Amniotic epithelial cell (primary cell): Measurements from ENCODE around the gene ATN1.

ENCODE experiments used
- DNase-seq: peaks from one replicate; pipeline ENCODE4 v3.0.0-alpha.2; 2010; ENCODE audit warnings: low read depth

The ATN1 gene

DNA sequence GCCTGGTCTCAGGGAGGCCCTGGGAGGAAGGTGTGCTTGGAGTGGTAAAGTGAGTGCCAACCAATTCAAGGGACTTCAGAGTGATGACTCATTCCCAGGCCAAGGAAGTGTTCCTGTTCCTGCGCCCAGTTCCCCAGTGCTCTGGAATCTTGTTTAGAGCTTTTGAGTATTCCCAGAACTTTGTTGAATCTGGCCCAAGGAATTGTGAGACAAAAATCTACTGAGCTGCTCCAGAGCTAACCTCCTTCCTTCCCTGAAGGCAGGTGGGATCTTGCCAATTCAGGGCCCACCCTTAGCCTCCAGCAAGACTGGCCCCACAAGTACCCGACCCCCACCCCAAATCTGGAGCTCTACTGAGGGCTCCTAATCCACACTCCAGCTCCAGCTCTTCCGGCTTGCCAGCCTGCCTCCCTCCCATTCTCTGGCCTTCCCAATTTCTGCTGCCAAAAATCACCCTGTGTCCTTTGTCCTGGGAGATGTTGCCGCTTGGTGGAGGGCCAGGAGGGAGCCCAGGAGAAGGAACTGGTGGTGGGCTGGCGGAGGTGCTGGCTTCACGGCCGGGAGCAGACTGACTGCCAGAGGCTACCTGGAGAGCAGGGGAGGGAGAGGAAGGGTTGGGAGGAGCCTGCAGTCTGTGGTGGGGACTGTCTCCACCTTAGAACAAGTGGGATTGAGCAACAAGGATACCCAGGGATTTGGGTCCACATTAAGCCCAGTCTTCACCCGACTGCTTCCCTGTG is 2.0 kb upstream of the ATN1 start:
- DNase-seq, result peak; percentile 83

DNA sequence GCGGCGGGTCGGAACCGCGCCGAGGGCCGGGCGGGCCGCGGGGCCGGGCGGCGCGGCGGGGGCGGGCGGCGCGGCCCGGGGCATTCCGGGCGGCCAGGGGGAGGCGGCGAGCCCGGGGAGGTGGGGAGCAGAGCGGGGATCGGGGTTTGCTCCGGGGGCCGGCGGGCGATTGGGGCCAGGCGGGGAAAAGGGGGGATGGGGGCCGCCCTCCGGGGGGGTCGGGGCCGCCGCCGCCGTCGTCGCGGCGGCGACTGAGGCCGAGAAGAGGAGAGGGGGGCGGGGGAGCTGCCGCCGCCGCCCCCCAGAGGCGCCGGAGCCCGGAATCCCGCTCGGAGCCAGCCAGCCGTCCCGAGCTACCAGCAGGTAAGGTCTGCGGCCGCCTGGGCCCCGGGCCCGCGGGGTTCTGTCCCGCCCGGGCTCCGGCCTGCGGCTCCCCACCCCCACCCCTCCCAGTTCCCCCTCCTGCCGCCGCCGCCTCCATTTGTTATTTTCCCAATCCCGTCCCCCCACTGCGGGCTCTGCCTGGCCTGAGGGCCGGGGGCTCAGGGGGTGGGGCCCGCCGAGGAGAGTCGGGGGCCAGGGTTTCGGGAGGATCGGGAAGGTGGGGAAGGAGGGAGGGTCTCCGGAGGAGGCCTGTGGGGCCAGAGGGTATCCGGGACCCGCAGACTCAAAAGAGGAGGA is 403 bp downstream of the ATN1 start:
- no peak for DNase-seq

- no peak for DNase-seq
Measured at GRCh38 chr12:6928703-6929407, 1.1 kb downstream of the ATN1 start.

GRCh38 chr12:6929466-6930452 is 2.0 kb downstream of the ATN1 start:
- DNase-seq, result no peak

GRCh38 chr12:6932766-6933165 is 5.0 kb downstream of the ATN1 start:
- no peak for DNase-seq

GRCh38 chr12:6934110-6934509 is 6.4 kb downstream of the ATN1 start:
- peak; percentile 39 for DNase-seq

- peak; percentile 37 for DNase-seq
Measured at GRCh38 chr12:6935371-6936193, 7.8 kb downstream of the ATN1 start.

- DNase-seq, result no peak
Measured at GRCh38 chr12:6936194-6936635, 8.5 kb downstream of the ATN1 start.

GRCh38 chr12:6936636-6937480 is 9.1 kb downstream of the ATN1 start:
- DNase-seq, result no peak

DNA sequence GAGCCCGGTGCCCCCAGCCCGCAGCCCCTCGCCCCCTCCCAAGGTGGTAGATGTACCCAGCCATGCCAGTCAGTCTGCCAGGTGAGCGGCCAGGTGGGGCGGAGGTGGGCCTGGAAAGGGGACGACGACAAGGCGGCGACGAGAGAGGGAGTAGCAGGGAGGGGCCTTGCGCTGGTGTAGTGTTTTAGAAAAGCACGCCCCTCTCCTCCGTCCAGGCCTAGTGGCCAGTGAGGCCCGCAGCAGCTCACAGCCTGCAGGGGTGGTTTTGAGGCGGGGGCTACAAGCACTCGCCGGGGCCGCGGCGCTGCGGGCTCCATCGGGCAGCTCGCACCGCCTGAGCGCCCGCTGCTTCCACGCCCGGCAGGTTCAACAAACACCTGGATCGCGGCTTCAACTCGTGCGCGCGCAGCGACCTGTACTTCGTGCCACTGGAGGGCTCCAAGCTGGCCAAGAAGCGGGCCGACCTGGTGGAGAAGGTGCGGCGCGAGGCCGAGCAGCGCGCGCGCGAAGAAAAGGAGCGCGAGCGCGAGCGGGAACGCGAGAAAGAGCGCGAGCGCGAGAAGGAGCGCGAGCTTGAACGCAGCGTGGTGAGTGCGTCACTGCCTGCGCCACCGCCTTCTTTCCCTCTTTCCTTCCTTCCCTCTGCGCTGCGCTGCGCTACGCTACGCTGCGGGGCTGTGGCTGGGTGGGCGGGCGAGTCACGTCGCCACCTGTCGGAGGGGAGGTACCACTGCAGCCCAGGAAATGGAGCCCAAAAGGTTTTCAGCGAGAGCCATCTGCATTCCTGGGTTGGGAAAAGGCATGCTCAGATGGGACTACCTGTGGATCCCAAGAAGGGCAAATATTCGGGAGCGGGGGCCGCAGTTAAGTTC is 10.0 kb downstream of the ATN1 start:
- peak; percentile 89 for DNase-seq

DNA sequence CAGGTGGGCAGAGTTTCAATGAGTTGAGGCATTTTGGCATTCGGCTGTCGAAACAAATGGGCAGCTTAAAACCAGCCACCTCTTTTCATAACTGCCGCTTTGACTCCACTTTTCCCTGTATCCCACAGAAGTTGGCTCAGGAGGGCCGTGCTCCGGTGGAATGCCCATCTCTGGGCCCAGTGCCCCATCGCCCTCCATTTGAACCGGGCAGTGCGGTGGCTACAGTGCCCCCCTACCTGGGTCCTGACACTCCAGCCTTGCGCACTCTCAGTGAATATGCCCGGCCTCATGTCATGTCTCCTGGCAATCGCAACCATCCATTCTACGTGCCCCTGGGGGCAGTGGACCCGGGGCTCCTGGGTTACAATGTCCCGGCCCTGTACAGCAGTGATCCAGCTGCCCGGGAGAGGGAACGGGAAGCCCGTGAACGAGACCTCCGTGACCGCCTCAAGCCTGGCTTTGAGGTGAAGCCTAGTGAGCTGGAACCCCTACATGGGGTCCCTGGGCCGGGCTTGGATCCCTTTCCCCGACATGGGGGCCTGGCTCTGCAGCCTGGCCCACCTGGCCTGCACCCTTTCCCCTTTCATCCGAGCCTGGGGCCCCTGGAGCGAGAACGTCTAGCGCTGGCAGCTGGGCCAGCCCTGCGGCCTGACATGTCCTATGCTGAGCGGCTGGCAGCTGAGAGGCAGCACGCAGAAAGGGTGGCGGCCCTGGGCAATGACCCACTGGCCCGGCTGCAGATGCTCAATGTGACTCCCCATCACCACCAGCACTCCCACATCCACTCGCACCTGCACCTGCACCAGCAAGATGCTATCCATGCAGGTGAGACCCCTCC is 10.8 kb downstream of the ATN1 start:
- DNase-seq, result no peak

- DNase-seq, result no peak
Measured at GRCh38 chr12:6939191-6939540, 11.4 kb downstream of the ATN1 start.

GRCh38 chr12:6941267-6941666 is 13.5 kb downstream of the ATN1 start:
- no peak for DNase-seq

- DNase-seq, result no peak
Measured at GRCh38 chr12:6941782-6942181, 14.0 kb downstream of the ATN1 start.

GRCh38 chr12:6942331-6942665 is 14.5 kb downstream of the ATN1 start:
- DNase-seq, result no peak

DNA sequence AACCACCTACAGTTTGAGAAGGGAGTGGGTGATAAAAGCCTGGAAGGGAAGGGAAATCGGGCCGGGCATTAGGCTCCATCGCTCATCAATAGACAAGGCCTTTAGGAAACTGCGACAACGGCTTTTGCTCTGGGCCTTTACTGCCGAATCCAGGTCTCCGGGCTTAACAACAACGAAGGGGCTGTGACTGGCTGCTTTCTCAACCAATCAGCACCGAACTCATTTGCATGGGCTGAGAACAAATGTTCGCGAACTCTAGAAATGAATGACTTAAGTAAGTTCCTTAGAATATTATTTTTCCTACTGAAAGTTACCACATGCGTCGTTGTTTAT is 15.6 kb downstream of the ATN1 start:
- DNase-seq, result peak; percentile 94

DNA sequence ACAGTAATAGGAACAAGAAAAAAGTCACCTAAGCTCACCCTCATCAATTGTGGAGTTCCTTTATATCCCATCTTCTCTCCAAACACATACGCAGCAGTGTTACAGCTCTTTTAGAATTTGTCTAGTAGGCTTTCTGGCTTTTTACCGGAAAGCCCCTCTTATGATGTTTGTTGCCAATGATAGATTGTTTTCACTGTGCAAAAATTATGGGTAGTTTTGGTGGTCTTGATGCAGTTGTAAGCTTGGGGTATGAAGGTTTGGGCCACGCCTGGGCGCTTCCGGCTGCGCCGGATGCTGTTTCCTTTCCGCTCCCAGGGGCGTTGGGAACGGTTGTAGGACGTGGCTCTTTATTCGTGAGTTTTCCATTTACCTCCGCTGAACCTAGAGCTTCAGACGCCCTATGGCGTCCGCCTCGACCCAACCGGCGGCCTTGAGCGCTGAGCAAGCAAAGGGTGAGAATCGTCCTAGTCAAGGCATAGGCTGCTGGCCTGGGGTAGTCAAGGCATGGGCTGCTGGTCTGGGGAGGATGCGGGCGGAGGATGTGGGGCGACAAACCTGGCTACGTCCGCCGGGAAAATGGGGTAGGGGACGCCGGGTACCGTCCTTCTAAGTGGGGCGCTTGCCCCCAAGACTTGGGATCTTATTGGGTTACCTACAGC is 16.1 kb downstream of the ATN1 start, which contains the start of the genes C12orf57 and RNU7-1:
TSS of gene C12orf57 (plus strand) at position 301 of the 659 bp plus-strand sequence. CDS start at position 401, 100 bp downstream.
TSS of gene RNU7-1 (plus strand) at position 95 of the 659 bp plus-strand sequence.
- DNase-seq, result peak; percentile 90
